Left forelimb (tissue), 1 donor: ENCODE results near the gene ZBTB42.

Experiments used
- DNase-seq: peaks from one replicate; pipeline ENCODE4 v3.0.0-alpha.2; 2018; ENCODE audit warnings: low spot score

The ZBTB42 gene

DNA sequence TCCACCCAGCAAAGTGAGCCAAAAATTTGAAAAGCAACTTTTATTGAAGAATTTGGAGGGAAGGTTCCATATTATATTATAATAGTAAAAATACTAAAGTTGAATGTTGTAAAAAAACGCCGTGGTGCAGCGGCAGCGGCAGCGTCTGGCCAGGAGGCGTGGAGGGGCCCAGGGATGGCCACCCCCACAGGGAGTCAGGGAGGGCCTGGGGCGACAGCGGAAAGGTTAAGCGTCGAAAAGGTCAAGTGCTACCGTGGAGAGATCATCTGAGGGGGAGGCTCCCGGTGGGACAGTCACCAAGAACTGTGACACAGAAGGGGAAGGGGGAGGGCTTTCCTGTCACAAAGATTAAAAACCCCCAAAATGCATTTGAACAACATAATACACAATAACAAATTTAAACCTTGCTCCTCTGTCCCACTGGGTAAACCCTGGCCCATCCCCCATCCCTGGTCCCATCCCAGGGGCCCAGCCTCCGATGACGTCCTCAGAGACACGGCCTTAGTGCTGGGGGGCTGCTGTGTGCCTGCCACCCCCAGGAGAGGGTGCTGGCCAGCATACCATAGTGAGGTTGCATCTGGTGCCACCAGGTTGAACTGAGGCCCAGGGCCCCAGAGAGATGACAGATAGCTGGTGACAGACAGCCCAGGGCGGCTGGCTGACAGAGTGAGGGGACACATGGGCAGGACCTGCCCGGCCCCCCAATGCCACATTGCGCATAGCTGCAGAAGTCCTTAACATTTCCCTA is 31.4 kb upstream of the ZBTB42 start:
- DNase-seq = no peak

DNA sequence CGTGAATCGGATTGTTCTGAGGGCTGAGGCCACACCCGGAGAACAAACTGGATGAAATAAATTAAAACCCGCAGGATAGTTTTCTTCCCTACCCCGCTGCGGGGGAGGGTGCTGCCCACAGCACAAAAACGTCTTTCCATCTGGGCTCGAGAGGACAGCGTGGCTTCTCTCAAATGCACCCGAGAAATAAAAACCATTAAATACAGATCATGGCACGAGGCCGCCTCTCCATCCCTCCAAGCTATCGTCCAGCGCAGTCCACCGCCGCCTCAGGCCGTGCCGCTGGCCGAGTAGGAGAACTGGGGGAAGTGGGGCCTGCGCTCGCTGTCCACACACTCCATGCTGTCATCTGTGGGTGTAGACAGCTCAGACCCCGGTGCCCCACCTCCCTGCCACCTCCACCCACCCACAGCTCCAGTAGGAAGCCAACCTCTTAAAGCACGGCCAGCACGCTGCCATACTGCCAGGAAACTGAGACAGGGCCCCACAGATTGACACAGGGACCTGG is 30.8 kb upstream of the ZBTB42 start:
- no peak for DNase-seq

- no peak for DNase-seq
Measured at GRCh38 chr14:104770851-104771272, 30.0 kb upstream of the ZBTB42 start.

DNA sequence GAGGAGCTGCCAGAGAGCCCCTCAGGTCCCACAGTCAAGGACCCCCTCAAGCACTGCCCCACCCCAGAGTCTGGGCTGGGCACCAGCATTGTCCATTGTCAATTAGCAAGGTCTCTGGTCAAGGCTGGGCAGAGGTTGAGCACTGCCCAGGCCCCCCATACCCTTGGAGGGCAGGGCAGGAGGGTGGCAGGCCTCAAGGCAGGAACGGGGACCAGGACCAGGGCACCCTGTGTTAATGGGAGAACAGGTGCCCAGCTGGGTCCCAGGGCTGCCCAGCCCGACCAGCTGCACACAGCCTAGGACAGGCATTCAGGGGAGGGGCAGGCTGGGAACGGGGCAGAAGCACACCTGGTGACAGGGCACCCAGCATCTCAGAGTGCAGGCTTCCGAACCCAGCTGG is 29.5 kb upstream of the ZBTB42 start:
- no peak for DNase-seq

DNA sequence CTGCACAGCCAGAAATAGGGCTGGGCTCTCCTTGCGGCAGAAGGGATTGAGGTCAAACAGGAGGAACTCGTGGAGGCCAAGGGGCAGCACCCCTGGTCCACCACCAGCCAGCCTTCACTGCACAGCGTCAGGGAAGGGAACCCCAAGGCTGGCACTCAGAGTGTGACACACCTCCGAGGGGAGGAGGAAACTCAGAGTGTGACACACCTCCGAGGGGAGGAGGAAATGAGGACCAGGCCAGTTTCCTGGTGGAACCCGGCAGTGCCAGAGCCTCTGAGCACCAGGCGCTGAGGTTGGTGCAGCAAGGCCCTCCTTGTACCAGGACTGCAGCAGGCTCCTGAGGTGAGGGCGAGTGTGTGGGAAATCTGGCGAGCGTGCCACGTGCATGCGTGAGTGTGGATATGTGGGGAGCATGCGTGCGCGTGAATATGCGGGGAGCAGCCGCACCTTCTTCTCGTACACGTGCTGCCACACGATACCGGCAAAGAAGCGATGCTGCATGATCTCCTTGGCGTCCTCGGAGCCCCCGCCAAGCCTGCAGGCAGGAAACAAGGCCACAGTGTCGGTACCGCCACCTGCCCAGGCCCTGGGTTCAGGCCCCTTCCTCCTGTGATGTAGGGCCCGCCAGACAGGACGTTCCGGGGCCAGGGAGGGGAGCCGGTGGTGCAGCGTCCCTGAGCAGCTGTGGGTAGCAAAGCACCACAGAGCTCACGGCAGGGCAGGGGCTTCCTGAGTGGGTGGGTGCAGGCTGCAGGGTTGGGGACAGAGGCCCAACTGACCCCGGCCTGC is 28.8 kb upstream of the ZBTB42 start:
- no peak for DNase-seq

GRCh38 chr14:104772707-104773504 is 28.0 kb upstream of the ZBTB42 start:
- no peak for DNase-seq

GRCh38 chr14:104773505-104774452 is 27.1 kb upstream of the ZBTB42 start:
- no peak for DNase-seq

DNA sequence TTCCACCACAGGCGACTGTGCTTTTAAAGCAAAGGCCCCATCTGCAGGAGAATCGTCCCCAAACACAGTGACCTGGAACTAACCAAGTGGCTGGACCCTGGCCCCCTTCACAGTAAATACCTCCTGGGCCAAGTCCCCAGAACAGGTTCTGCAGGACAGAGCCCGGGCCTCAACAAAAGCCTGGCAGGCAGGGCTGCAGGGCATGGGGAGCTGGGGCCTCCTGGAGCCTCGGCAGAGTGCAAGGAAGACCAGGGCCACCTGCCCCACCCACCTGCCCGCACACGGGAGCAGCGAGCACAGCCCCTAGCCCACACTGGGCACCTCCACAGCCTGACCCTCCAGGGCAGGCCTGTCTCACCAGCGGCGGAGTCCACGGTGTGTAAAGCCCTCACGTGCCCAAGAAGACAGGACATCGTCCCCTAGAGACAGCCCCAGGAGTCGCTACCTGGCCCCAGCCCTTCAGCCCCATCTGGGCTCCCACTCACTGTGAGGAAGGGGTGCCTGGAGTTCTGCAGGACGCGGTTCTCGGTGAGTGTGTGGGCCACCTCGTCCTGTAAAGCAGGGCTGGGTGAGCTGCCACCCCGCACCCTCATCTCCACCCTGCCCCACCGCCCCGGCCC is 26.3 kb upstream of the ZBTB42 start:
- no peak for DNase-seq

- DNase-seq = no peak
Measured at GRCh38 chr14:104775073-104775489, 25.8 kb upstream of the ZBTB42 start.

DNA sequence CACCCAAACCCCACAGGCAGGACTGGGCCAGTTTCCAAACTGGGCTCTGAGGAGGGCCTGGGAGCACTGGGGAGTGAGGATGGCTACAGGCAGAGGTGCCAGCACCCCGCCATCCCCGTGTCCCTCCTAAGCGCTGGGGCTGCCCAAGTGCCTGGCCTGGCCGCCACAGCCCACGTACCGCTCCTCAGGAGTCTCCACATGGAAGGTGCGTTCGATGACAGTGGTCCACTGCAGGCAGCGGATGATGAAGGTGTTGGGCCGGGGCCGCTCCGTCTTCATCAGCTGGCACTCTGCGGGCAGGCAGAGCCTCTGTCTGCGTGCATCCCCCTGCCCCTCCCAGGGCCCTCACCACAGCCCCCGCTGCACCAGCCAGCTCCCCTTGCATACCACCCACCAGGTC is 24.4 kb upstream of the ZBTB42 start:
- DNase-seq = no peak

- no peak for DNase-seq
Measured at GRCh38 chr14:104776961-104777807, 23.7 kb upstream of the ZBTB42 start.

- no peak for DNase-seq
Measured at GRCh38 chr14:104777808-104778249, 23.1 kb upstream of the ZBTB42 start.

GRCh38 chr14:104778694-104779331 is 22.1 kb upstream of the ZBTB42 start:
- DNase-seq = no peak

- DNase-seq = no peak
Measured at GRCh38 chr14:104779776-104780512, 21.0 kb upstream of the ZBTB42 start.

DNA sequence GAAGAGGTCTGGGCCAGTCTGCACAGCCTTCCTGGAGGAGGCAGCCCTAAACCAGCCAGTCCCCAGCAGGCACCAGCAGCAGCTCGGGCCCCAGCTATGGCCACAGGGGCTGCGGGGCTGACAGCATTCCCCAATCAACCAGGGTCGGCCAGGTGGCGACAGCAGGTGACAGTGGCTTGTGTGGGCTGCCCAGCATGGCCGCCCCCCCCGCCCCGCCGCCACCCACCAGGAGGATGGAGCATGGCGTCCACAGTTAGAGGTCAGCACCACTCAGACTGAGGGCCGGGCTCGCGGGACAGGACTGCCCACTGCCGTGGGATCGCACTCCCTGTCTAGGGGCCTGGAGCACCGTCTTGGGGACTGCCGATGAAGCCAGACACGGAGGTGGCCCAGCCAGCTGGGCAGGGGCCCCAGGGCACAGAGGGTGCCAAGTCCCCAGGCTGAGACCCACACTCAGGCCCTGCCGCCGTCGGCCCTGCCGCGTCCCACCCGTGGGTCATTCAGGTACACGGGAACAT is 20.3 kb upstream of the ZBTB42 start:
- no peak for DNase-seq

- DNase-seq = no peak
Measured at GRCh38 chr14:104781271-104782077, 19.4 kb upstream of the ZBTB42 start.

DNA sequence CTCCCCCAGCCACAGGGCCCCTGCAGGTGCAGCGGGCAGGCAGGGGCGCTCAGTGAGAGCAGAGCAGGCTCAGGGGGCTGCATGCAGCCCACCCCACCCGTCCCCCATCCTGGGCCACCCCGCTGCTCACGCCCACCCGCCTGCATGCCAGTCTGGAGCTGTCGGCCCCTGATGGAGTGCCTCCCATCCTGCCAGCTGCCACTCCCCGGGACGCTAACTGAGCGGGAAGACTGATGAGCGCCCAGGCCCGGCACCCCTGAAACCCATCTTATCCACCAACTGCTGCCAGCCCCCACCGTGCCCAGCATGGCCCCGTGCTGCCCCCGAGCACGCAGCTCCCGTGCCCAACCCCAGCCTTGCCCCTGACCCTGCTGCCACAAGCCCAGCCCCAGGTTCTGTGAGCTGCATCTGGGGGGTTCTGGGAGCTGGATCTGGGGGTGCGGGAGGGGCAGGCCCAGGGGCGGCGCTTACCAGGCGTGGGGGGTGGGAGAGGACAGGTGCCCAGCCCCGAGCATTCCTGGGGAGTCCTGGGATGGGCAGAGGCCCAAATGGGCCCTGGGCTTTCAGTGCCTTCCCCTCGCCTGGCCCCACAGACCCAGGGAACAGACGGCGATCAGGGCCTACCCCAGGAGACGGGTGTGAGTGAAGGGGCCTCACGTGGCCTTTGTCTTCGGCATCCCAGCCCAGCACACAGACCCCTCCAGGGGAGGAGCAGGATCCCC is 18.7 kb upstream of the ZBTB42 start:
- no peak for DNase-seq
